PC-9 (cell line): Measurements from ENCODE around the gene PINLYP. TPM values are rescaled to one million over a fixed set of nuclear protein-coding genes. Genes with fewer than 3 reads are reported as not detected.

ENCODE experiments used
- BruUV-seq: library from RNA; stranded (reverse); fragments of 400-500 nt; replicated peaks from 2 replicates; lab custom pipeline; 2021; lab: Mats Ljungman, UMichigan
- CTCF ChIA-PET: fragments of 300-600 bp; sonication (Branson Sonifier 250); formaldehyde crosslinking; loops from one replicate; lab custom pipeline; 2022; ENCODE audit warnings: antibody characterized with exemption; lab: Charles Lee
- POLR2A ChIA-PET: fragments of 300-600 bp; sonication (Branson Sonifier 250); formaldehyde crosslinking; loops from one replicate; lab custom pipeline; 2022; ENCODE audit warnings: antibody characterized with exemption; ENCODE audit not compliant: unreplicated experiment; lab: Charles Lee
- DNase-seq, 2 experiments: peaks; one replicate each; pipeline versions ENCODE4 v3.0.0 to v3.0.0-alpha.2; 2015 to 2022; ENCODE audit warnings: mixed read lengths in 1 of 2
- H2AFZ ChIP-seq: fragments of 200-600 bp; sonication (generic); 2 replicates; pipeline ENCODE4 v1.8.1; 2017; ENCODE audit warnings: antibody characterized with exemption
- H3F3A ChIP-seq: fragments of 200-600 bp; sonication (generic); 2 replicates; pipeline ENCODE4 v1.8.1; 2017; ENCODE audit warnings: antibody characterized with exemption, mild to moderate bottlenecking, low read depth; ENCODE audit not compliant: insufficient read depth
- H3K27ac ChIP-seq: fragments of 200-600 bp; sonication (generic); 2 replicates; pipeline ENCODE4 v1.6.1; 2016; ENCODE audit warnings: mixed run types
- H3K27me3 ChIP-seq: fragments of 200-600 bp; sonication (generic); 2 replicates; pipeline ENCODE4 v1.6.1; 2016; ENCODE audit warnings: low read depth, mixed run types; ENCODE audit not compliant: insufficient read depth
- H3K36me3 ChIP-seq: fragments of 200-600 bp; sonication (generic); 2 replicates; pipeline ENCODE4 v1.6.1; 2016; ENCODE audit warnings: low read depth, mixed run types
- H3K4me1 ChIP-seq: fragments of 200-600 bp; sonication (generic); replicated peaks from 2 replicates; pipeline ENCODE4 v1.6.1; 2016; ENCODE audit warnings: mixed run types; ENCODE audit not compliant: insufficient read depth
- H3K4me2 ChIP-seq: fragments of 200-600 bp; sonication (generic); 2 replicates; pipeline ENCODE4 v1.6.1; 2017; ENCODE audit warnings: mixed run types
- H3K4me3 ChIP-seq: fragments of 200-600 bp; sonication (generic); 2 replicates; pipeline ENCODE4 v1.6.1; 2016; ENCODE audit warnings: mixed run types
- H3K79me2 ChIP-seq: fragments of 200-600 bp; sonication (generic); 2 replicates; pipeline ENCODE4 v1.6.1; 2017; ENCODE audit warnings: low read depth, mixed run types
- H3K9me2 ChIP-seq: fragments of 200-600 bp; sonication (generic); 2 replicates; pipeline ENCODE4 v1.8.1; 2017; ENCODE audit warnings: mild to moderate bottlenecking; ENCODE audit not compliant: insufficient read depth
- H3K9me3 ChIP-seq: fragments of 200-600 bp; sonication (generic); 2 replicates; pipeline ENCODE4 v1.8.1; 2016; ENCODE audit warnings: low read depth; ENCODE audit not compliant: insufficient read depth
- H4K20me1 ChIP-seq: fragments of 200-600 bp; sonication (generic); 2 replicates; pipeline ENCODE4 v1.8.1; 2017; ENCODE audit not compliant: insufficient read depth
- EZH2 ChIP-seq: fragments of 200-600 bp; sonication (generic); IDR thresholded peaks from 2 replicates; pipeline ENCODE4 v1.8.0; 2017; ENCODE audit warnings: antibody characterized with exemption, low read depth
- intact Hi-C: fragments of 100-400 bp; cut with micrococcal nuclease; formaldehyde crosslinking; loops from one replicate; pipeline ENCODE4 v1.10.0; 2022; ENCODE audit not compliant: unreplicated experiment
- total RNA-seq: library from RNA; stranded (reverse); gene quantifications from 2 replicates; pipeline ENCODE4 v1.2.3, GENCODE V29; 2021
- TF ChIP-seq, protein P1 (sequence below): fragments of 200-600 bp; sonication (generic); conservative IDR thresholded peaks from 2 replicates; pipeline ENCODE4 v1.6.1; 2017; ENCODE audit warnings: mixed run types, antibody characterized with exemption, mild to moderate bottlenecking, moderate library complexity

PINLYP gene
- total RNA-seq, 1 experiment from 2014 or later: 2.0 TPM

DNA sequence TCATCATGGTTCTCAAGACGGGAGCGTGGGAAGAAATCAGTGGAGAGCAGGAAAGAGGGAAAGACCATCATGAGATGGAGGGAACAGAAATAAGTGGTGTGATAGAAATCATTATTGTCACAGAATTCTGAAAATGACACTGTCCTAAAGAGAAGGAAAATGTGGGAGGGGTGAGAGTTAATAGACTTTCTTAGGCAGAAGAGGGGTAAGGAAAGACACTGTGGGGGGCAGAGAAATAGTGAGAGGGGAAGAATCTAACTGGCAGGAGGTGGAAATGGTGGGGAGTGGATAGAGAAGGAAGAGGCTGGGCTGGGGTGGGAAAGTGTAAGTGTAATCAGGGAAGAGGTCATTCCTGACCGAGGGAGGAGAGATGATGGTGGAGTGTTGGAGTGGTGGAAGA, 3.2 kb downstream of the PINLYP start:
- peaks cover 10% of the 10 kb centered on the region for H3K79me2 ChIP-seq
- CTCF ChIA-PET: no interaction called here
- no peaks in the 10 kb centered on the region for H3F3A ChIP-seq
- TF ChIP-seq, protein P1, sequence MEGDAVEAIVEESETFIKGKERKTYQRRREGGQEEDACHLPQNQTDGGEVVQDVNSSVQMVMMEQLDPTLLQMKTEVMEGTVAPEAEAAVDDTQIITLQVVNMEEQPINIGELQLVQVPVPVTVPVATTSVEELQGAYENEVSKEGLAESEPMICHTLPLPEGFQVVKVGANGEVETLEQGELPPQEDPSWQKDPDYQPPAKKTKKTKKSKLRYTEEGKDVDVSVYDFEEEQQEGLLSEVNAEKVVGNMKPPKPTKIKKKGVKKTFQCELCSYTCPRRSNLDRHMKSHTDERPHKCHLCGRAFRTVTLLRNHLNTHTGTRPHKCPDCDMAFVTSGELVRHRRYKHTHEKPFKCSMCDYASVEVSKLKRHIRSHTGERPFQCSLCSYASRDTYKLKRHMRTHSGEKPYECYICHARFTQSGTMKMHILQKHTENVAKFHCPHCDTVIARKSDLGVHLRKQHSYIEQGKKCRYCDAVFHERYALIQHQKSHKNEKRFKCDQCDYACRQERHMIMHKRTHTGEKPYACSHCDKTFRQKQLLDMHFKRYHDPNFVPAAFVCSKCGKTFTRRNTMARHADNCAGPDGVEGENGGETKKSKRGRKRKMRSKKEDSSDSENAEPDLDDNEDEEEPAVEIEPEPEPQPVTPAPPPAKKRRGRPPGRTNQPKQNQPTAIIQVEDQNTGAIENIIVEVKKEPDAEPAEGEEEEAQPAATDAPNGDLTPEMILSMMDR: no peak
- no peak for TF ChIP-seq EZH2
- intact Hi-C loops: loop anchor here (5.0 kb wide), 1 partner anchor 51 kb away; the partner anchor contains the start of gene ETHE1
- no peak overlapping the region for H3K4me3 ChIP-seq
- no peak overlapping the region for H2AFZ ChIP-seq
- no peak for DNase-seq
- no peaks in the 10 kb centered on the region for H3K9me2 ChIP-seq
- H3K9me3 ChIP-seq: no peaks in the 10 kb centered on the region
- no peak overlapping the region for H3K4me2 ChIP-seq
- H3K36me3 ChIP-seq: no peaks in the 10 kb centered on the region
- no TSS peak for BruUV-seq
- no peak overlapping the region for H3K27ac ChIP-seq
- POLR2A ChIA-PET: no interaction called here
- H3K4me1 ChIP-seq: peaks cover 10% of the 10 kb centered on the region; the same call in 1 of the 2 replicates
- H4K20me1 ChIP-seq: no peaks in the 10 kb centered on the region
- no peaks in the 10 kb centered on the region for H3K27me3 ChIP-seq

DNA sequence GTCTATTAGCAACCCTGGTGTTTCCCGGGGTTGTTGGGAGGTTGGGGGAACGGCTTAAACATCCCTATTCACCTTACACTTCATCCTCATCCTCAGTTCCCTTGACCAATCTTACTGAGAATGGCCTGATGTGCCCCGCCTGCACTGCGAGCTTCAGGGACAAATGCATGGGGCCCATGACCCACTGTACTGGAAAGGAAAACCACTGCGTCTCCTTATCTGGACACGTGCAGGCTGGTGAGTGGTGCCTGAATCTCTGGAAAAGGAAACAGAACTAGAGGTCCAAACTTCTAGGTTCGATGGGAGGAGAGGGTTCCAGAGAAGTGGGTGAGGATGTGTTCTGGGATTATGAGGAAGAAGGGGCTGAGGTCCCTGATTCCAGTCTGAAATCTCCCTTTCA, 5.9 kb downstream of the PINLYP start:
- POLR2A ChIA-PET: no interaction called here
- Histone ChIP-seq H3K4me1 (no peaks in the 10 kb centered on the region), H3K9me3 (no peaks in the 10 kb centered on the region), H3K36me3 (no peaks in the 10 kb centered on the region), H4K20me1 (no peaks in the 10 kb centered on the region), H3K79me2 (no peaks in the 10 kb centered on the region), H3K9me2 (no peaks in the 10 kb centered on the region), H2AFZ (no peak overlapping the region), H3K4me3 (no peak overlapping the region), H3F3A (0 out of 2 replicates have a peak, but pooled peaks cover 6% of the 10 kb centered on the region), H3K27ac (no peak overlapping the region), H3K4me2 (no peak overlapping the region), H3K27me3 (no peaks in the 10 kb centered on the region)
- intact Hi-C loops: no loop called here
- no peak for TF ChIP-seq EZH2
- TF ChIP-seq, protein P1: no peak
- no TSS peak for BruUV-seq
- DNase-seq: no peak
- CTCF ChIA-PET: no interaction called here

DNA sequence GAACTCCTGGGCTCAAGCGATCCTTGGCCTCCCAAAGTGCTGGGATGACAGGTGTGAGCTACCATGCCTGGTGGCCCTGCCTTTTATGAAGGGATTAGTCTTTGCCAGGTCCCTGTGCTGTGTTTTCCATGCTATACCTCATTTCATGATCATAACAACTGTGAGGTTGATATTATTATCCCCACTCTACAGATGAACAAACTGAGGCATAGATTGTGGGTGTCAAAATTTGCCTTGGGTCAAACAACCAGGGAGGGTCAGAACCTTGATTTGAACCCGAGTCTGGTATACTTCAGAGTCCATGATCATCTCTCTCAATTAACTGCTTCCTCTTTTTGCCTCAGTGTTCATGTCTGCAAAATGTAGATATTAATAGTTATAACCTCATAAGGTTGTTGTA, 6.9 kb downstream of the PINLYP start:
- no TSS peak for BruUV-seq
- no peak for TF ChIP-seq EZH2
- TF ChIP-seq, protein P1: no peak
- H3K4me2 ChIP-seq: no peak overlapping the region
- POLR2A ChIA-PET: no interaction called here
- 0 out of 2 replicates have a peak, but pooled peaks cover 6% of the 10 kb centered on the region for H3F3A ChIP-seq
- intact Hi-C loops: no loop called here
- no peaks in the 10 kb centered on the region for H3K4me1 ChIP-seq
- CTCF ChIA-PET: no interaction called here
- no peaks in the 10 kb centered on the region for H4K20me1 ChIP-seq
- no peak for DNase-seq
- no peaks in the 10 kb centered on the region for H3K79me2 ChIP-seq
- no peaks in the 10 kb centered on the region for H3K9me2 ChIP-seq
- no peaks in the 10 kb centered on the region for H3K9me3 ChIP-seq
- no peak overlapping the region for H2AFZ ChIP-seq
- H3K4me3 ChIP-seq: no peak overlapping the region
- H3K27ac ChIP-seq: no peak overlapping the region
- no peaks in the 10 kb centered on the region for H3K36me3 ChIP-seq
- no peaks in the 10 kb centered on the region for H3K27me3 ChIP-seq
